HepG2 (cell line): ENCODE results near the gene LTA4H. TPM values are rescaled to one million over a fixed set of nuclear protein-coding genes. Genes with fewer than 3 reads are reported as not detected.
A peak's percentile ranks its signal among the peaks of the same experiment; 100 is the strongest.

ENCODE experiments used
- ETV6 ChIP-seq: sonication (generic); formaldehyde crosslinking; conservative IDR thresholded peaks from 2 replicates; pipeline ENCODE4 v1.4.0; 2020; ENCODE audit warnings: missing genetic modification reagents
- JDP2 ChIP-seq: sonication (generic); formaldehyde crosslinking; IDR thresholded peaks from 2 replicates; pipeline ENCODE4 v1.8.1; 2022; ENCODE audit warnings: missing genetic modification reagents, borderline replicate concordance
- KLF6 ChIP-seq: IDR thresholded peaks from 2 replicates; pipeline ENCODE4 v1.8.0; 2016; ENCODE audit warnings: missing biosample characterization, missing genetic modification reagents
- RERE ChIP-seq: IDR thresholded peaks from 2 replicates; pipeline ENCODE4 v1.6.1; 2016; ENCODE audit warnings: low read depth, missing genetic modification reagents, missing compliant biosample characterization
- TRIM24 ChIP-seq: sonication (generic); formaldehyde crosslinking; IDR thresholded peaks from 2 replicates; pipeline ENCODE4 v1.8.0; 2022; ENCODE audit warnings: mild to moderate bottlenecking, missing genetic modification reagents
- ZNF142 ChIP-seq: sonication (generic); formaldehyde crosslinking; IDR thresholded peaks from 2 replicates; pipeline ENCODE4 v1.4.0; 2020; ENCODE audit warnings: missing genetic modification reagents
- polyA plus RNA-seq, 8 experiments: library from polyadenylated mRNA; depleted of rRNA in 3 of 8; stranded (reverse) in 7 of 8; unstranded in 1 of 8; fragments of >200 nt; fragmentation: Illumina TruSeq in 4 of 8; extraction: Trizol in 4 of 8; gene quantifications; 2 replicates each; pipeline versions ENCODE4 v1.2.1 to v1.2.3, GENCODE V29; 2011 to 2016; ENCODE audit warnings: low read depth in 4 of 8, missing spikeins in 1 of 8, mixed read lengths in 1 of 8; ENCODE audit not compliant: insufficient read depth in 1 of 8
- total RNA-seq, 5 experiments: library from RNA; depleted of rRNA; stranded (reverse); fragments of >200 nt; fragmentation: Illumina TruSeq; extraction: Trizol; gene quantifications; 2 replicates each; pipeline ENCODE4 v1.2.3, GENCODE V29; 2016; ENCODE audit warnings: low read depth in 1 of 5
- TF ChIP-seq, protein P1 (sequence below): sonication (generic); formaldehyde crosslinking; IDR thresholded peaks from 2 replicates; pipeline ENCODE4 v1.4.0; 2020; ENCODE audit warnings: mild to moderate bottlenecking, missing genetic modification reagents
- TF ChIP-seq, protein P2 (sequence below): sonication (generic); formaldehyde crosslinking; IDR thresholded peaks from 2 replicates; pipeline ENCODE4 v1.4.0; 2020; ENCODE audit warnings: missing genetic modification reagents, borderline replicate concordance

LTA4H gene
- total and polyA plus RNA-seq, 2 of the 13 experiments (the other 11 are each of a cell fraction or from before 2014, with no cell fraction given), result 87.5 to 90.4 TPM

DNA sequence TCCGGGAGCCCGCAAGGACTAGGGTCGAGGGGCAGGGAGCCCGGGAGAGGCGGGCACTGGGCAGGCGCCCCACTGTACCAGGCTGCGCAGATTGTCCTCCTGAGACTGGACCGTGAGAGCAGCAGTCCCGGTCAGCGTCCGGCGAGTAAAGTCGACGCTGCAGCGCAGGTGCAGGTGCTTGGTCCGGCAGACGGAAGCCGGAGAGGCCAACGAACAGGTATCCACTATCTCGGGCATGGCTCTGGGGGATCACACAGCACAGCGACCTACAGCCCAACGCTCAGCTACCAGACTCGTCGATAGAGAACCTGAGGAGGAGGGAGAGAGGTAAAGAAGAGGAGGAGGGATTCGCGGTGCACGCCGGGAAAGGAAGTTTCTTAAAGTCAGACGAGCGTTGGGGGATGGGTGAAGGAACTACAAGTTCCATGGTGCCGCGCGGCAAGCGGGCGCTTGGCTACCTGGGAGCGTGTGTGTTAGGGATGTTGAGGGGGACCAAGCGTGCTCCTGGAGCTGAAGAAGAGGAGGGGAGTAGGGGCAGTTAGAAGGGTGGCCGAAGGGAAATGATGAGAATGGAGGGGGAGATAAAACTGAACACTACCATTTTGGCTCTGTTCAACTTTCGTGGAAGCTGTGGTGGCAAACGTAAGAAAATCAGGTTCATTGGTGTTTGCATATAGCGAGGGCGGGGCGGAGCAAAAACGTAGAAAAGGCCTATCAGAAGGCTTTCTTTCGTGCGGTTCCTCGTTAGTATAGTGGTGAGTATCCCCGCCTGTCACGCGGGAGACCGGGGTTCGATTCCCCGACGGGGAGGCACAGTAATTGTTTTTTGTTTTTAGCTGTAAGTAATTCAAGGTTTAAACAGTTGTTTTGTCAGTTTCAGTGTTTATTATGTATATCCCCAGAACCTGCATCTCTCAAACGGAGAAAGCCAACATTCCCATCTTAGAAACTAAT lies at the start of gene LTA4H (continued):
- TF ChIP-seq ZNF142 (CRISPR knock-in tag) (0 out of 2 replicates have a peak, but pooled peaks have one; percentile 41), ETV6 (no peak), TRIM24 (CRISPR knock-in tag) (no peak), RERE (CRISPR knock-in tag) (no peak), JDP2 (no peak), KLF6 (CRISPR knock-in tag) (no peak; the same call in 1 of the 2 replicates)
- TF ChIP-seq, protein P1, sequence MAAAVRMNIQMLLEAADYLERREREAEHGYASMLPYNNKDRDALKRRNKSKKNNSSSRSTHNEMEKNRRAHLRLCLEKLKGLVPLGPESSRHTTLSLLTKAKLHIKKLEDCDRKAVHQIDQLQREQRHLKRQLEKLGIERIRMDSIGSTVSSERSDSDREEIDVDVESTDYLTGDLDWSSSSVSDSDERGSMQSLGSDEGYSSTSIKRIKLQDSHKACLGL (CRISPR knock-in tag), result peak; percentile 33; the same call in 1 of the 2 replicates
- TF ChIP-seq, protein P2, sequence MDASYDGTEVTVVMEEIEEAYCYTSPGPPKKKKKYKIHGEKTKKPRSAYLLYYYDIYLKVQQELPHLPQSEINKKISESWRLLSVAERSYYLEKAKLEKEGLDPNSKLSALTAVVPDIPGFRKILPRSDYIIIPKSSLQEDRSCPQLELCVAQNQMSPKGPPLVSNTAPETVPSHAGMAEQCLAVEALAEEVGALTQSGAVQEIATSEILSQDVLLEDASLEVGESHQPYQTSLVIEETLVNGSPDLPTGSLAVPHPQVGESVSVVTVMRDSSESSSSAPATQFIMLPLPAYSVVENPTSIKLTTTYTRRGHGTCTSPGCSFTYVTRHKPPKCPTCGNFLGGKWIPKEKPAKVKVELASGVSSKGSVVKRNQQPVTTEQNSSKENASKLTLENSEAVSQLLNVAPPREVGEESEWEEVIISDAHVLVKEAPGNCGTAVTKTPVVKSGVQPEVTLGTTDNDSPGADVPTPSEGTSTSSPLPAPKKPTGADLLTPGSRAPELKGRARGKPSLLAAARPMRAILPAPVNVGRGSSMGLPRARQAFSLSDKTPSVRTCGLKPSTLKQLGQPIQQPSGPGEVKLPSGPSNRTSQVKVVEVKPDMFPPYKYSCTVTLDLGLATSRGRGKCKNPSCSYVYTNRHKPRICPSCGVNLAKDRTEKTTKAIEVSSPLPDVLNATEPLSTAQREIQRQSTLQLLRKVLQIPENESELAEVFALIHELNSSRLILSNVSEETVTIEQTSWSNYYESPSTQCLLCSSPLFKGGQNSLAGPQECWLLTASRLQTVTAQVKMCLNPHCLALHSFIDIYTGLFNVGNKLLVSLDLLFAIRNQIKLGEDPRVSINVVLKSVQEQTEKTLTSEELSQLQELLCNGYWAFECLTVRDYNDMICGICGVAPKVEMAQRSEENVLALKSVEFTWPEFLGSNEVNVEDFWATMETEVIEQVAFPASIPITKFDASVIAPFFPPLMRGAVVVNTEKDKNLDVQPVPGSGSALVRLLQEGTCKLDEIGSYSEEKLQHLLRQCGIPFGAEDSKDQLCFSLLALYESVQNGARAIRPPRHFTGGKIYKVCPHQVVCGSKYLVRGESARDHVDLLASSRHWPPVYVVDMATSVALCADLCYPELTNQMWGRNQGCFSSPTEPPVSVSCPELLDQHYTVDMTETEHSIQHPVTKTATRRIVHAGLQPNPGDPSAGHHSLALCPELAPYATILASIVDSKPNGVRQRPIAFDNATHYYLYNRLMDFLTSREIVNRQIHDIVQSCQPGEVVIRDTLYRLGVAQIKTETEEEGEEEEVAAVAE (CRISPR knock-in tag), result peak; percentile 75
